B cell (primary cell): ENCODE results near the gene PLA2G12A. TPM values are rescaled to one million over a fixed set of nuclear protein-coding genes. Genes with fewer than 3 reads are reported as not detected.

Experiments
- ATAC-seq: fragments of 200-7000 bp; cut with Tn5 transposase; one replicate; pipeline ENCODE4 v1.10.0; 2021; ENCODE audit warnings: low read depth, mild to moderate bottlenecking, moderate number of reproducible peaks, moderate library complexity
- CTCF ChIA-PET: fragments of 350-600 bp; sonication (Branson Sonifier 250); formaldehyde crosslinking; loops from one replicate; lab custom pipeline; 2021; ENCODE audit warnings: antibody characterized with exemption, inconsistent platforms; lab: Charles Lee
- POLR2A ChIA-PET: fragments of 350-600 bp; sonication (Branson Sonifier 250); formaldehyde crosslinking; loops from one replicate; lab custom pipeline; 2021; ENCODE audit warnings: antibody characterized with exemption; lab: Charles Lee
- DNase-seq: peaks from one replicate; pipeline ENCODE4 v3.0.0; 2013
- H2AFZ ChIP-seq: 2 replicates; pipeline ENCODE4 v1.6.1; 2012; ENCODE audit warnings: mild to moderate bottlenecking, low read depth, low read length; ENCODE audit not compliant: insufficient read depth, poor library complexity, severe bottlenecking
- H3K27ac ChIP-seq, 2 donors: 1 replicate in 1 of 2; 2 replicates in 1 of 2; pipeline ENCODE4 v1.5.1; 2012 to 2013; ENCODE audit warnings: low read length in 2 of 2, mild to moderate bottlenecking in 2 of 2, moderate library complexity in 1 of 2
- H3K27me3 ChIP-seq, 4 experiments: fragments of 200-600 bp in 1 of 4; sonication (generic) in 1 of 4; replicated peaks in 1 of 4; 1 replicate in 2 of 4; 2 replicates in 2 of 4; pipeline versions ENCODE4 v1.6.1 to v1.7.0; 2013 to 2016; ENCODE audit warnings: low read length in 3 of 4, mild to moderate bottlenecking in 2 of 4, mixed read lengths in 1 of 4, moderate library complexity in 1 of 4; ENCODE audit not compliant: insufficient read depth in 4 of 4, control insufficient read depth in 3 of 4; ENCODE audit errors: control extremely low read depth in 1 of 4
- H3K36me3 ChIP-seq, 2 experiments: replicated peaks in 1 of 2; 1 replicate in 1 of 2; 2 replicates in 1 of 2; pipeline versions ENCODE4 v1.6.1 to v1.7.1; 2013; ENCODE audit warnings: low read length in 1 of 2; ENCODE audit not compliant: insufficient read depth in 2 of 2, control insufficient read depth in 1 of 2; ENCODE audit errors: control extremely low read depth in 1 of 2, extremely low read depth in 1 of 2
- H3K4me1 ChIP-seq, 2 donors: fragments of 200-600 bp in 1 of 2; sonication (generic) in 1 of 2; 1 replicate in 1 of 2; 2 replicates in 1 of 2; pipeline versions ENCODE4 v1.5.1 to v1.6.1; 2013 to 2017; ENCODE audit warnings: low read length in 2 of 2; ENCODE audit not compliant: control insufficient read depth in 2 of 2, insufficient read depth in 2 of 2
- H3K4me2 ChIP-seq: replicated peaks from 2 replicates; pipeline ENCODE3; 2012; ENCODE audit warnings: mild to moderate bottlenecking, low read depth, low read length; ENCODE audit not compliant: poor library complexity, severe bottlenecking
- H3K4me3 ChIP-seq, 5 experiments: fragments of 200-600 bp in 1 of 5; sonication (generic) in 1 of 5; 1 replicate in 3 of 5; 2 replicates in 2 of 5; pipeline versions ENCODE4 v1.5.1 to v1.7.0; 2011 to 2016; ENCODE audit warnings: low read length in 4 of 5, mild to moderate bottlenecking in 4 of 5, low read depth in 2 of 5, control low read depth in 1 of 5, moderate library complexity in 1 of 5; ENCODE audit not compliant: insufficient read depth in 1 of 5; ENCODE audit errors: control extremely low read depth in 1 of 5, extremely low read depth in 1 of 5
- H3K79me2 ChIP-seq: fragments of 200-600 bp; sonication (generic); one replicate; pipeline ENCODE4 v1.6.0; 2016; ENCODE audit warnings: low read length; ENCODE audit not compliant: control insufficient read depth, insufficient read depth
- H3K9ac ChIP-seq: fragments of 200-600 bp; sonication (generic); 2 replicates; pipeline ENCODE4 v1.6.1; 2017; ENCODE audit warnings: mild to moderate bottlenecking, low read length, moderate library complexity
- H3K9me3 ChIP-seq, 3 donors: one replicate each; pipeline versions ENCODE4 v1.6.1 to v1.7.1; 2013; ENCODE audit warnings: low read length in 2 of 3; ENCODE audit not compliant: control insufficient read depth in 2 of 3, insufficient read depth in 1 of 3; ENCODE audit errors: control extremely low read depth in 1 of 3
- H4K20me1 ChIP-seq: 2 replicates; pipeline ENCODE4 v1.6.0; 2012; ENCODE audit warnings: mild to moderate bottlenecking, low read length; ENCODE audit not compliant: insufficient read depth, control insufficient read depth, poor library complexity, severe bottlenecking
- H3K27ac Mint-ChIP-seq: one replicate; pipeline ENCODE4 v1.8.0; 2021; ENCODE audit warnings: mixed read lengths
- H3K27me3 Mint-ChIP-seq: one replicate; pipeline ENCODE4 v1.8.0; 2021; ENCODE audit warnings: mixed read lengths
- H3K4me1 Mint-ChIP-seq: one replicate; pipeline ENCODE4 v1.8.0; 2021; ENCODE audit warnings: mixed read lengths
- H3K4me3 Mint-ChIP-seq: one replicate; pipeline ENCODE4 v1.8.0; 2021; ENCODE audit warnings: mixed read lengths
- H3K9me3 Mint-ChIP-seq: one replicate; pipeline ENCODE4 v1.8.0; 2022; ENCODE audit warnings: mixed read lengths; ENCODE audit not compliant: insufficient read depth
- CTCF ChIP-seq: fragments of 200-600 bp; IDR thresholded peaks from one replicate; pipeline ENCODE4 v1.8.0; 2022; ENCODE audit warnings: antibody characterized with exemption, mild to moderate bottlenecking
- EZH2 ChIP-seq: IDR thresholded peaks from 2 replicates; pipeline ENCODE4 v1.6.1; 2012; ENCODE audit warnings: borderline replicate concordance, low read depth, mild to moderate bottlenecking, moderate library complexity, low read length; ENCODE audit not compliant: insufficient read depth, poor library complexity, severe bottlenecking
- WGBS: methylation state at CpG from one replicate; pipeline ENCODE4 v1.1.5; 2013; ENCODE audit warnings: missing lambda C conversion rate; ENCODE audit not compliant: insufficient coverage; 5-methylcytosine and 5-hydroxymethylcytosine counted together
- intact Hi-C: fragments of 100-400 bp; cut with micrococcal nuclease; formaldehyde crosslinking; loops from one replicate; pipeline ENCODE4 v1.10.0; 2022
- polyA plus RNA-seq: library from polyadenylated mRNA; depleted of rRNA; stranded (reverse); fragments of >200 nt; gene quantifications from 2 replicates; pipeline ENCODE4 v1.2.3, GENCODE V29; 2012
- total RNA-seq, 2 donors: library from RNA; stranded (reverse); fragments of 120-200 nt in 1 of 2; gene quantifications; 1 replicate in 1 of 2; 2 replicates in 1 of 2; pipeline versions ENCODE4 v1.2.3 to v1.2.4, GENCODE V29; 2013 to 2022

PLA2G12A gene
- total and polyA plus RNA-seq, 2 donors (not counting 1 experiment from before 2014, with no cell fraction given): 4.9 to 7.9 TPM

GRCh38 chr4:109691411-109691920 lies 38.4 kb downstream of the PLA2G12A start:
- Histone ChIP-seq H3K4me1 (peaks cover 12 to 14% of the 10 kb centered on the region in 2 donors), H2AFZ (no peak overlapping the region), H3K79me2 (no peaks in the 10 kb centered on the region), H3K4me3 (no peak overlapping the region), H3K4me2 (peak overlapping the region; percentile 40), H3K36me3 (peaks cover 6 to 33% of the 10 kb centered on the region in 2 experiments), H3K27ac (peak overlapping the region in 1 of 2 donors; percentile 50), H4K20me1 (no peaks in the 10 kb centered on the region), H3K27me3 (no peaks in the 10 kb centered on the region), H3K9me3 (no peaks in the 10 kb centered on the region), H3K9ac (no peak overlapping the region)
- no peak overlapping the region for H3K4me3 Mint-ChIP-seq
- intact Hi-C loops: no loop called here
- no peak for DNase-seq
- 100% methylated on average over 1 of the region's 1 CpG for WGBS
- no peaks in the 10 kb centered on the region for H3K27me3 Mint-ChIP-seq
- TF ChIP-seq EZH2 (no peak), CTCF (no peak)
- H3K4me1 Mint-ChIP-seq: peaks cover 20% of the 10 kb centered on the region
- H3K27ac Mint-ChIP-seq: no peak overlapping the region
- ChIA-PET CTCF (interaction anchor here (1.3 kb wide), 2 partner anchors 12 to 40 kb away, joined by 3 to 4 read pairs; partner anchors contain the start of gene CASP6), POLR2A (interaction anchor here (0.5 kb wide), 1 partner anchor 14 kb away, joined by 3 read pairs; no protein-coding TSS in a partner anchor)
- ATAC-seq: no peak
- no peaks in the 10 kb centered on the region for H3K9me3 Mint-ChIP-seq

GRCh38 chr4:109690690-109691410 lies 39.0 kb downstream of the PLA2G12A start:
- intact Hi-C loops: no loop called here
- no peaks in the 10 kb centered on the region for H4K20me1 ChIP-seq
- no CpG with 5 or more reads among the region's 6 CpGs for WGBS
- H2AFZ ChIP-seq: no peak overlapping the region
- Mint-ChIP-seq H3K27ac (peak overlapping the region; percentile 26), H3K4me1 (peaks cover 19% of the 10 kb centered on the region), H3K27me3 (no peaks in the 10 kb centered on the region), H3K9me3 (no peaks in the 10 kb centered on the region), H3K4me3 (peak overlapping the region; percentile 20)
- H3K27ac ChIP-seq: peak overlapping the region in 1 of 2 donors; percentile 50
- no peak for DNase-seq
- CTCF ChIA-PET: interaction anchor here (1.3 kb wide), 2 partner anchors 13 to 40 kb away, joined by 3 to 4 read pairs; partner anchors contain the start of gene CASP6
- no peak overlapping the region for H3K9ac ChIP-seq
- no peaks in the 10 kb centered on the region for H3K79me2 ChIP-seq
- no peak overlapping the region for H3K4me3 ChIP-seq
- POLR2A ChIA-PET: interaction anchor here (0.5 to 0.6 kb wide), 2 partner anchors 15 to 131 kb away, joined by 3 to 4 read pairs; partner anchors contain the start of gene MCUB
- peak overlapping the region; percentile 40 for H3K4me2 ChIP-seq
- ATAC-seq: peak; percentile 31
- no peaks in the 10 kb centered on the region for H3K9me3 ChIP-seq
- H3K36me3 ChIP-seq: peaks cover 6 to 38% of the 10 kb centered on the region in 2 experiments
- no peak for TF ChIP-seq EZH2
- no peak for TF ChIP-seq CTCF
- H3K4me1 ChIP-seq: peaks cover 12 to 14% of the 10 kb centered on the region in 2 donors
- H3K27me3 ChIP-seq: no peaks in the 10 kb centered on the region
